GM19099 (cell line): Measurements from ENCODE around the gene NUDT16L1.

Experiments
- POLR2A ChIP-seq: IDR thresholded peaks from 3 replicates; pipeline ENCODE4 v1.6.1; 2011; ENCODE audit warnings: low read depth; ENCODE audit not compliant: insufficient read length; ENCODE audit errors: extremely low read depth

Gene NUDT16L1

GRCh38 chr16:4685776-4686496 lies 7.4 kb upstream of the NUDT16L1 start:
- no peak for TF ChIP-seq POLR2A

GRCh38 chr16:4686497-4687210 lies 6.7 kb upstream of the NUDT16L1 start:
- TF ChIP-seq POLR2A = no peak

DNA sequence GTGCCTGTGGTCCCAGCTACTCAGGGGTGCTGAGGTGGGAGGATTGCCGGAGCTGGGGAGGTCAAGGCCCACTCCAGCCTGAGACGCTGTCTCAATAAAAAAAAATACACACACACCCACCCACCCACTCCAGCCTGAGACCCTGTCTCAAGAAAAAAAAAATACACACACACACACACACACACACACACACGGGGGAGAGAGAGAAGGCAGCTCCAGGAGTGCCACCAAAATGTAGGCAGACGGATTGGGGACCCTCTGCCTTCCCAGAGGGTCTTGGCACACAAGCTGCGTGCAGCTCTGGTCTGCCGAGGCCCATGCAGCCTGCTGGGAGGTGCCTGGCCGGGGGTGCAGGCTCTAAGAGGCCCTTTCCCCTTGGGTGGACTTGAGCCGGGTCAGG lies 5.9 kb upstream of the NUDT16L1 start:
- TF ChIP-seq POLR2A = no peak

GRCh38 chr16:4687946-4688673 lies 5.3 kb upstream of the NUDT16L1 start:
- no peak for TF ChIP-seq POLR2A

- no peak for TF ChIP-seq POLR2A
Measured at GRCh38 chr16:4688674-4689045, 4.7 kb upstream of the NUDT16L1 start.

GRCh38 chr16:4689091-4689671 lies 4.2 kb upstream of the NUDT16L1 start:
- no peak for TF ChIP-seq POLR2A

GRCh38 chr16:4689864-4690704 lies 3.3 kb upstream of the NUDT16L1 start:
- no peak for TF ChIP-seq POLR2A

GRCh38 chr16:4690946-4691665 lies 2.3 kb upstream of the NUDT16L1 start:
- TF ChIP-seq POLR2A = no peak

- no peak for TF ChIP-seq POLR2A
Measured at GRCh38 chr16:4691666-4692412, 1.5 kb upstream of the NUDT16L1 start.

- TF ChIP-seq POLR2A = no peak
Measured at GRCh38 chr16:4692460-4693295, 684 bp upstream of the NUDT16L1 start.

DNA sequence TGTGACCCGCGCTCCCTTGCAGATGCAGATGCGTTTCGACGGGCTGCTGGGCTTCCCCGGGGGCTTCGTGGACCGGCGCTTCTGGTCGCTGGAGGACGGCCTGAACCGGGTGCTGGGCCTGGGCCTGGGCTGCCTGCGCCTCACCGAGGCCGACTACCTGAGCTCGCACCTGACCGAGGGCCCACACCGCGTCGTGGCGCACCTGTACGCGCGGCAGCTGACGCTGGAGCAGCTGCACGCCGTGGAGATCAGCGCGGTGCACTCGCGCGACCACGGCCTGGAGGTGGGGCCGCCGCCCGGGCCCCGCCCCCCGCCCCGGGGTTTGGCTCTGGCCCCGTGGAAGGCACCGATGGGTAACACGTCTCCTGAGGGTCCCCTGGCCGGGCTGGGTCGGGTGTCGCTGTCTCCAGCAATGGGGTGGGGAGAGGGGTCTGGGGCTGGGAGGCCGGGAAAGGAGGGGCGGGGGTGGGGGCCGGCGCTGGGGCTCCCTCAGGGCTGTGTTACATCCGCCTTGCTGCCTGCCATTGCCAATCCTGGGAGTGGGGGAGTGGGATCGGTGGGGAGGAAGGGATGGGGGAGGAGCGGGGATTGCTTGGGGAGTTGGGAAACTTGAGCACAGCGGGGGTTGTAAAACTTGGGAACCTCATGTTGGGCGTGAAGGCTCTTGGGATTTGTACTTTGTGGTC lies 737 bp downstream of the NUDT16L1 start:
- no peak for TF ChIP-seq POLR2A
